ENCODE results near the gene ADAMTS14. TPM values are rescaled to one million over a fixed set of nuclear protein-coding genes. Genes with fewer than 3 reads are reported as not detected.

ADAMTS14 gene
- total RNA-seq, 1 experiment from 2014 or later = 1.6 TPM

GRCh38 chr10:70682920-70683600 is 10.8 kb downstream of the ADAMTS14 start:
- no peak overlapping the region for H2AK5ac ChIP-seq (ENCODE audit: insufficient read length, low read length)
- Mint-ChIP-seq H3K27ac (peak overlapping the region in 2 of 3 experiments; percentile 66 to 94; a peak in 2 of 7 replicates), H3K4me3 (no peak overlapping the region), H3K36me3 (ENCODE audit: insufficient read depth in 1 of 3, low read depth in 3 of 3) (peaks cover 2 to 7% (median 4%) of the 10 kb centered on the region in 3 experiments; a peak in 2 of 7 replicates), H3K27me3 (ENCODE audit: low read depth) (no peaks in the 10 kb centered on the region), H3K4me1 (peaks cover 33 to 37% of the 10 kb centered on the region in 2 experiments), H3K9me3 (peaks cover 4 to 6% of the 10 kb centered on the region in 2 experiments; a peak in 4 of 5 replicates)
- H2AFZ ChIP-seq (ENCODE audit: low read length) = no peak overlapping the region
- H3K4me2 ChIP-seq (ENCODE audit: insufficient read depth, insufficient read length, low read length) = no peak overlapping the region
- H2BK120ac ChIP-seq (ENCODE audit: low read depth, low read length, poor library complexity, severe bottlenecking) = no peak overlapping the region
- H4K91ac ChIP-seq (ENCODE audit: insufficient read length, low read depth, low read length) = no peak overlapping the region
- no peaks in the 10 kb centered on the region for H3K4me1 ChIP-seq (ENCODE audit: insufficient read depth, low read length)
- H3K14ac ChIP-seq (ENCODE audit: insufficient read depth, low read length) = no peak overlapping the region
- no peak for TF ChIP-seq CTCF (conservative IDR thresholded peaks at IDR 0.05)
- DNase-seq = no peak
- H3K79me2 ChIP-seq (ENCODE audit: insufficient read depth, low read length) = no peaks in the 10 kb centered on the region
- no peak overlapping the region for H4K5ac ChIP-seq (ENCODE audit: insufficient read length, low read depth, low read length)
- H3K23ac ChIP-seq (ENCODE audit: insufficient read length, low read depth, low read length) = no peak overlapping the region
- no peaks in the 10 kb centered on the region for H3K23me2 ChIP-seq (ENCODE audit: insufficient read length, low read depth, low read length, poor library complexity, severe bottlenecking)
- H4K8ac ChIP-seq (replicated peaks; ENCODE audit: insufficient read length, low read depth, low read length) = no peak overlapping the region
- no peak overlapping the region for H3K18ac ChIP-seq (ENCODE audit: insufficient read length, low read depth, low read length)
- no peaks in the 10 kb centered on the region for H3K27me3 ChIP-seq (ENCODE audit: insufficient read depth, low read length)
- no peak overlapping the region for H2BK20ac ChIP-seq (ENCODE audit: low read depth, low read length, poor library complexity, severe bottlenecking)
- H2BK15ac ChIP-seq (ENCODE audit: low read depth, low read length) = no peak overlapping the region
- no peak overlapping the region for H3K56ac ChIP-seq (ENCODE audit: insufficient read length, low read depth, low read length)
- peaks cover 2% of the 10 kb centered on the region for H4K20me1 ChIP-seq (ENCODE audit: control insufficient read depth, insufficient read depth, insufficient read length)
- H3K4ac ChIP-seq (ENCODE audit: low read depth, low read length) = no peak overlapping the region
- no peak overlapping the region for H3K9ac ChIP-seq (ENCODE audit: extremely low read depth, insufficient read length, low read length)
- no peak overlapping the region for H2BK12ac ChIP-seq (ENCODE audit: insufficient read length, low read depth, low read length)
- no peaks in the 10 kb centered on the region for H3K79me1 ChIP-seq (ENCODE audit: insufficient read depth, low read depth, low read length, poor library complexity, severe bottlenecking)
- no CpG with 5 or more reads among the region's 20 CpGs for WGBS (ENCODE audit: extremely low coverage, insufficient read length, low lambda C conversion rate)
- H3T11ph ChIP-seq (ENCODE audit: low read length) = no peak overlapping the region
- H3K9me3 ChIP-seq (ENCODE audit: control insufficient read depth, low read depth, low read length) = no peaks in the 10 kb centered on the region
- H2BK5ac ChIP-seq (ENCODE audit: insufficient read length, low read length) = no peak overlapping the region
- H3K27ac ChIP-seq (ENCODE audit: insufficient read length, low read depth, low read length) = no peak overlapping the region
